Body of pancreas (tissue), 4 donors: ENCODE results near the gene MED22. TPM values are rescaled to one million over a fixed set of nuclear protein-coding genes. Genes with fewer than 3 reads are reported as not detected.

Source experiments
- ATAC-seq: fragments of 150-250 bp; one replicate; pipeline ENCODE4 v1.9.1; 2016
- DNase-seq, 4 donors: peaks; one replicate each; pipeline ENCODE4 v3.0.0-alpha.2; 2019
- H3K27ac ChIP-seq, 4 donors: fragments of 200-600 bp; sonication (generic); 1 replicate in 3 of 4; 2 replicates in 1 of 4; pipeline versions ENCODE4 v1.5.1 to v1.6.1; 2016 to 2019; ENCODE audit warnings: mild to moderate bottlenecking in 1 of 4, mixed read lengths in 1 of 4, moderate library complexity in 1 of 4
- H3K27me3 ChIP-seq, 2 donors: fragments of 200-600 bp; sonication (generic); one replicate each; pipeline ENCODE4 v1.6.0; 2016; ENCODE audit warnings: mild to moderate bottlenecking in 1 of 2
- H3K36me3 ChIP-seq, 2 donors: fragments of 200-600 bp; sonication (generic); replicated peaks in 1 of 2; 2 replicates each; pipeline ENCODE4 v1.5.1; 2016; ENCODE audit warnings: low read depth in 2 of 2; ENCODE audit not compliant: insufficient read depth in 1 of 2
- H3K4me1 ChIP-seq: fragments of 200-600 bp; sonication (generic); one replicate; pipeline ENCODE4 v1.6.0; 2016
- H3K4me3 ChIP-seq, 2 donors: fragments of 200-600 bp; sonication (generic); 1 replicate in 1 of 2; 2 replicates in 1 of 2; pipeline ENCODE4 v1.5.1; 2016 to 2019
- H3K9me3 ChIP-seq, 3 donors: fragments of 200-600 bp; sonication (generic); 1 replicate in 2 of 3; 2 replicates in 1 of 3; pipeline ENCODE4 v1.5.1; 2016
- CTCF ChIP-seq, 7 experiments: fragments of 450-650 bp in 4 of 7; fragments of 200-600 bp in 3 of 7; sonication (generic) in 3 of 7; IDR thresholded peaks; one replicate each; pipeline ENCODE4 v1.5.1; 2016 to 2019; ENCODE audit warnings: antibody characterized with exemption in 7 of 7
- POLR2A ChIP-seq, 3 donors: fragments of 450-650 bp; IDR thresholded peaks; one replicate each; pipeline ENCODE4 v1.6.1; 2016; ENCODE audit warnings: antibody characterized with exemption in 3 of 3, mild to moderate bottlenecking in 2 of 3
- WGBS, 2 donors: methylation state at CpG; one replicate each; pipeline ENCODE4 v1.1.5; 2017; 5-methylcytosine and 5-hydroxymethylcytosine counted together
- intact Hi-C: fragments of 100-400 bp; cut with DNase I; formaldehyde crosslinking; loops from one replicate; pipeline ENCODE4 v1.15.1; 2023
- total RNA-seq, 2 donors: library from RNA; depleted of rRNA; stranded (reverse); fragments of >200 nt; gene quantifications; one replicate each; pipeline ENCODE4 v1.1.0, GENCODE V29; 2016

The MED22 gene
- total RNA-seq, 2 donors from 2014 or later, result 15.8 to 16.3 TPM

DNA sequence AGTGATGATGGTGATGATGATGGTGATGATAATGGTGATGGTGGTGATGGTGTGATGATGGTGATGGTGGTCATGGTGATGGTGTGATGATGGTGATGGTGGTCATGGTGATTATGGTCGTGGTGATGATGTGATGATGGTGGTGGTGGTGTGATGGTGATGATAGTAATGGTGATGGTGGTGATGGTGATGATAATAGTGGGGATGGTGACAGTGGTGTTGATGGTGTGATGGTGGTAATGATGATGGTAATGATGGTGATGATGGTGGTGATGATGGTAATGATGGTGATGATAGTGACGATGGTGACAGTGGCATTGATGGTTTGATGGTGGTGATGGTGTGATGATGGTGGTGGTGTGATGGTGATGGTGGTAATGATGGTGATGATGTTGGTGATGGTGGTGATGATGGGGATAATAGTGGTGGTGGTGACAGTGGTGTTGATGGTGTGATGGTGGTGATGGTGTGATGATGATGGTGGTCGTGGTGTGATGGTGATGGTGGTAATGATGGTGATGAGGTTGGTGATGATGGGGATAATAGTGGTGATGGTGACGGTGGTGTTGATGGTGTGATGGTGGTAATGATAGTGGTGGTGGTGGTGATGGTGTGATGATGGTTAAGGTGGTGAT is 34.7 kb upstream of the MED22 start:
- ATAC-seq, result no peak
- Histone ChIP-seq H3K36me3 (no peaks in the 10 kb centered on the region), H3K9me3 (no peaks in the 10 kb centered on the region), H3K27me3 (no peaks in the 10 kb centered on the region), H3K4me1 (no peaks in the 10 kb centered on the region), H3K4me3 (no peak overlapping the region), H3K27ac (no peak overlapping the region)
- WGBS, 2 donors, result 79 to 90% methylated on average over 4 of the region's 4 CpGs
- intact Hi-C loops, result no loop called here
- no peak for TF ChIP-seq POLR2A (IDR thresholded peaks at IDR 0.05)
- no peak for TF ChIP-seq CTCF (IDR thresholded peaks at IDR 0.05)
- no peak for DNase-seq

DNA sequence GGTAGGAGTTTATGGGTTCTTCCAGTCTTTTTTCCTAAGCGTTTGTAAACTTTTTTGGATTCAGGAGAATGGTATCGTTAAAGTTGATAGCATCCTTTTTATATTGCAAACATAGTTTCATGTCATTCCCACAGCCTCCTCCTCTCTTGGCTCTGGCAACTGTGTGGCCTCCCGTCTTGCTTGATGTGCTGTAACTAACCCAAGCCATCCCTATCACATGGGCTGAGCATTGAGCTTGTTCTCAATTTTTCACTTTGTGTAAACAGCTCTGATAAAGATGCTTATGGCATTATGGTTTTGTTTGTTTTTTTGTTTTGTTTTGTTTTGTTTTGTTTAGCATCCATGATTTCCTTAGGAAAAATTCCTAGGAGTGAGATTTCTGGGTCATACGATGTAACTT is 32.8 kb upstream of the MED22 start:
- Histone ChIP-seq H3K36me3 (no peaks in the 10 kb centered on the region), H3K27me3 (no peaks in the 10 kb centered on the region), H3K27ac (no peak overlapping the region), H3K4me3 (no peak overlapping the region), H3K9me3 (no peaks in the 10 kb centered on the region), H3K4me1 (peaks cover 10% of the 10 kb centered on the region)
- ATAC-seq (no peak), DNase-seq (no peak)
- WGBS, 2 donors, result 89 to 91% methylated on average over 4 of the region's 4 CpGs
- intact Hi-C loops, result no loop called here
- no peak for TF ChIP-seq CTCF (IDR thresholded peaks at IDR 0.05)
- TF ChIP-seq POLR2A (IDR thresholded peaks at IDR 0.05), result no peak

DNA sequence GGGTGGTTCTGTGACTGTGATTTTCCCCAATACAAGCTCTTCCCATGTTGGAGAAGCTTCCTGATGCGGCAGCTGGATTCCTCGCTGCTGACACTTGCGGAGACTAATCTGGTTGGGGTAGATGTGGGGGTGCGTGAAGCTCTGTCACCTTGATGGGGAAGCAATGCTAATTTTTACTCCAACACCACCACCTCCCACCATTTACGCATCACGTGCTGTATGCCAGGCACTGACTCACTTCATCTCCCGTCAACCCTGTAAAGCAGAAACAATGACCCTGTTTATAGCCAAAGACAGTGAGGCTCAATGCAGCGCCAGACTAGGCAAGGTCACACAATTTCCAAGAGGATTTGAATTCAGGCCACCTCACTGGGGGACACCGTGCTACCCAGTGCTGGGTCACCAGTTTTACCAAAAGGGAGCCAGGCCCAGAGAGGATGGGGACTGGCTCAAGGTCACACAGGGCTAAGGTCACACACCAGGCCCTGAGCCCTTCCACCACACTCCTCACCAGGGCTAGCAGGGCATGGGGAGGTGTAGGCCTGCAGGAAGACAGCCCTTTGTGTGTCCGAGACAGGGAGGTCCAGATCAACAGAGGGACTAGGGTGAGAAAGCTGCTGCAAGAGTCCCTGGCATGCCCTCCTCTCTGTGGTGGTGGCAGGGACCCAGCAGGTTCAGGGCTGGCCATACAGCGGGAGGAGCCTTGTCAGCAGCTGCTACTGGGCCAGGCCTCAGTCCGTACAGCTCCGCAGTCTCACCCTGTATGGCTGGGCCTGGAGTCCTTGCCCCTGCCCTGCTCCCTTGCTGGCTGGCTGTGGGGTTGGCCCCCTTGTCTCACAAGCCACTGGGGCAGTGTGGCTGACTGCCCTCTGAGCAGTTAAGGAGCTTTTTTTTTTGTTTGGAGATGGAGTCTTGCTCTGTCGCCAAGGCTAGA is 31.5 kb upstream of the MED22 start:
- ATAC-seq, result no peak
- intact Hi-C loops, result no loop called here
- H3K4me3 ChIP-seq, result no peak overlapping the region
- no peaks in the 10 kb centered on the region for H3K9me3 ChIP-seq
- no peaks in the 10 kb centered on the region for H3K36me3 ChIP-seq
- H3K4me1 ChIP-seq, result peaks cover 14% of the 10 kb centered on the region
- TF ChIP-seq POLR2A (IDR thresholded peaks at IDR 0.05) (no peak), CTCF (IDR thresholded peaks at IDR 0.05) (no peak)
- DNase-seq, result no peak
- WGBS, 2 donors, result 91 to 96% methylated on average over 8 to 14 of the region's 14 CpGs
- H3K27ac ChIP-seq, result no peak overlapping the region
- H3K27me3 ChIP-seq, result no peaks in the 10 kb centered on the region

DNA sequence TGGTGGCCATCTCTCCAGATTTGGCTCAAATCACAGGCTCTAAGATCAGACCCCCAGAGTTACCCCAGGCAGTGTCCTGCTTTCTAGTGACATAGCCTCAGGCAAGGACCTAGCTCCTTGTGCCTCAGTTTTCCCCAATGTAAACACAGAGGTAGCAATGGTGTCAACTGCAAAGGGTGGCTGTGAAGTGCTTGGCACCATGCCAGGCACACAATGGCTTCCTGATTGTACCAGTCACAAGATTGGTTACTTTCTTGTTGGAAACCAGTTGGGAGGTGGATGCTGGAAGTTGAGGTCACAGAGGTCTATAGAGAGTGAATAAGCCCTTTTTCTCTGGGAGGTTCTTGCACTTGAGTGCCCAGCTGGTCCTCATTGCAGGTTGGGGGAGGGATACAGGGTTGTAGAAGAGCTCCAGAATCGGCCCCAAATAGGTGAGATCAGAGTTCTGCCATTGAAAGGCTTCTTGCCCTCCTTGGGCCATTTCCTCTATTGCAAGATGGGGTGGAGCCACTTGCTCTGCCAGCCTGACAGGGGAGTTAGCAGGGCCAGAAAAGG is 30.6 kb upstream of the MED22 start:
- TF ChIP-seq CTCF (IDR thresholded peaks at IDR 0.05), result no peak
- no peak for TF ChIP-seq POLR2A (IDR thresholded peaks at IDR 0.05)

More for the DNA sequence above, 30.6 kb upstream of the MED22 start:
- Histone ChIP-seq H3K4me1 (peaks cover 22% of the 10 kb centered on the region), H3K36me3 (no peaks in the 10 kb centered on the region), H3K4me3 (no peak overlapping the region), H3K9me3 (no peaks in the 10 kb centered on the region), H3K27ac (no peak overlapping the region), H3K27me3 (no peaks in the 10 kb centered on the region)
- WGBS, 2 donors, result 82% methylated on average over 1 of the region's 1 CpG
- intact Hi-C loops, result no loop called here
- DNase-seq (no peak), ATAC-seq (no peak)
